NB4 (cell line): Measurements from ENCODE around the gene SPSB1.

Source experiments
- DNase-seq: peaks from one replicate; pipeline ENCODE4 v3.0.0; 2010; ENCODE audit warnings: low read depth
- H3K4me3 ChIP-seq: one replicate; pipeline ENCODE4 v1.5.1; 2011; ENCODE audit warnings: mild to moderate bottlenecking, low read depth, low read length, moderate library complexity
- CTCF ChIP-seq: IDR thresholded peaks from one replicate; pipeline ENCODE4 v1.5.1; 2012; ENCODE audit warnings: low read depth, low read length
- MAX ChIP-seq: IDR thresholded peaks from 2 replicates; pipeline ENCODE4 v1.6.1; 2011; ENCODE audit warnings: low read depth, low read length
- MYC ChIP-seq: IDR thresholded peaks from 2 replicates; pipeline ENCODE4 v1.6.1; 2011; ENCODE audit warnings: low read depth, low read length
- POLR2A ChIP-seq: IDR thresholded peaks from 2 replicates; pipeline ENCODE4 v1.6.1; 2011; ENCODE audit warnings: mild to moderate bottlenecking; ENCODE audit not compliant: insufficient read length; ENCODE audit errors: extremely low read depth

Gene SPSB1

GRCh38 chr1:9374748-9375341, 82.2 kb downstream of the SPSB1 start:
- no peak for TF ChIP-seq MAX
- no peak for TF ChIP-seq MYC
- TF ChIP-seq CTCF = no peak
- no peak for TF ChIP-seq POLR2A
- H3K4me3 ChIP-seq = no peak overlapping the region
- no peak for DNase-seq

GRCh38 chr1:9375912-9376311, 83.2 kb downstream of the SPSB1 start:
- no peak for DNase-seq
- TF ChIP-seq CTCF (no peak), MAX (no peak), POLR2A (no peak), MYC (no peak)
- no peak overlapping the region for H3K4me3 ChIP-seq

- H3K4me3 ChIP-seq = no peak overlapping the region
Observed at GRCh38 chr1:9376430-9376829, 83.7 kb downstream of the SPSB1 start.

GRCh38 chr1:9376886-9377333, 84.2 kb downstream of the SPSB1 start:
- no peak overlapping the region for H3K4me3 ChIP-seq
- DNase-seq = no peak
- TF ChIP-seq POLR2A (no peak), MYC (no peak), MAX (no peak), CTCF (no peak)

More at GRCh38 chr1:9376430-9376829, 83.7 kb downstream of the SPSB1 start:
- DNase-seq = no peak
- no peak for TF ChIP-seq CTCF
- TF ChIP-seq MYC = no peak
- no peak for TF ChIP-seq MAX
- no peak for TF ChIP-seq POLR2A

- H3K4me3 ChIP-seq = no peak overlapping the region
- no peak for TF ChIP-seq MYC
- TF ChIP-seq POLR2A = no peak
- no peak for TF ChIP-seq CTCF
- TF ChIP-seq MAX = no peak
- DNase-seq = no peak
Observed at GRCh38 chr1:9378801-9379200, 86.1 kb downstream of the SPSB1 start.
